Endothelial cell of umbilical vein (primary cell): ENCODE measurements around the gene C2CD4B. TPM values are rescaled to one million over a fixed set of nuclear protein-coding genes. Genes with fewer than 3 reads are reported as not detected.

Experiments
- BruUV-seq: library from RNA; stranded (reverse); fragments of 400-500 nt; replicated peaks from 2 replicates; lab custom pipeline; 2021; lab: Mats Ljungman, UMichigan
- CTCF ChIA-PET: fragments of 300-600, 350-600 bp; sonication (Branson Sonifier 250); formaldehyde crosslinking; loops from one replicate; lab custom pipeline; 2021; ENCODE audit warnings: antibody characterized with exemption, inconsistent platforms; lab: Charles Lee
- POLR2A ChIA-PET: fragments of 300-600, 350-600 bp; sonication (Branson Sonifier 250); formaldehyde crosslinking; loops from one replicate; lab custom pipeline; 2021; ENCODE audit warnings: antibody characterized with exemption, inconsistent platforms; lab: Charles Lee
- DNase-seq: peaks from one replicate; pipeline ENCODE4 v3.0.0-alpha.2; 2011; ENCODE audit warnings: low read depth, low spot score
- FAIRE-seq: peaks from 2 replicates; lab custom pipeline; 2011; peaks lifted over from hg19 to GRCh38; lab: Jason Lieb, UNC
- H2AFZ ChIP-seq: 2 replicates; pipeline ENCODE4 v1.6.0; 2012; ENCODE audit warnings: low read depth, low read length, control low read depth, inconsistent platforms
- H3K27ac ChIP-seq: 2 replicates; pipeline ENCODE4 v1.5.1; 2011; ENCODE audit warnings: low read depth, mild to moderate bottlenecking, control low read depth, low read length, moderate library complexity; ENCODE audit not compliant: insufficient read depth
- H3K27me3 ChIP-seq, 2 experiments: 2 replicates each; pipeline versions ENCODE4 v1.6.0 to v1.6.1; 2011; ENCODE audit warnings: low read length in 2 of 2, mixed read lengths in 1 of 2; ENCODE audit not compliant: control insufficient read depth in 2 of 2, insufficient read depth in 2 of 2
- H3K36me3 ChIP-seq, 2 experiments: 2 replicates in 1 of 2; 3 replicates in 1 of 2; pipeline ENCODE4 v1.5.1; 2011; ENCODE audit warnings: low read length in 2 of 2, mild to moderate bottlenecking in 1 of 2, moderate library complexity in 1 of 2; ENCODE audit not compliant: control insufficient read depth in 2 of 2, insufficient read depth in 2 of 2; ENCODE audit errors: extremely low read depth in 1 of 2
- H3K4me1 ChIP-seq: 3 replicates; pipeline ENCODE4 v1.5.1; 2011; ENCODE audit warnings: mild to moderate bottlenecking, low read length; ENCODE audit not compliant: control insufficient read depth, insufficient read depth; ENCODE audit errors: extremely low read depth
- H3K4me2 ChIP-seq: 2 replicates; pipeline ENCODE4 v1.6.1; 2011; ENCODE audit warnings: low read length, control low read depth, mixed read lengths; ENCODE audit not compliant: insufficient read depth
- H3K4me3 ChIP-seq, 3 experiments: fragments of 200-600 bp in 1 of 3; sonication (generic), shearing (Covaris generic) in 1 of 3; replicated peaks in 1 of 3; 2 replicates each; pipeline ENCODE4 v1.5.1; 2011 to 2016; ENCODE audit warnings: control low read depth in 3 of 3, low read length in 3 of 3, mild to moderate bottlenecking in 2 of 3, inconsistent platforms in 1 of 3, low read depth in 1 of 3, moderate library complexity in 1 of 3; ENCODE audit not compliant: insufficient read depth in 1 of 3
- H3K79me2 ChIP-seq: 2 replicates; pipeline ENCODE4 v1.6.0; 2012; ENCODE audit warnings: low read length, inconsistent platforms; ENCODE audit not compliant: control insufficient read depth, insufficient read depth
- H3K9ac ChIP-seq: replicated peaks from 2 replicates; pipeline ENCODE3; 2011; ENCODE audit warnings: low read length, control low read depth; ENCODE audit not compliant: insufficient read depth; ENCODE audit errors: extremely low read depth
- H3K9me1 ChIP-seq: replicated peaks from 3 replicates; pipeline ENCODE4 v1.6.0; 2011; ENCODE audit warnings: mild to moderate bottlenecking, low read length; ENCODE audit not compliant: control insufficient read depth, insufficient read depth; ENCODE audit errors: extremely low read depth
- H3K9me3 ChIP-seq: replicated peaks from 2 replicates; pipeline ENCODE4 v1.5.1; 2012; ENCODE audit warnings: low read length, inconsistent platforms; ENCODE audit not compliant: control insufficient read depth, insufficient read depth
- H4K20me1 ChIP-seq: replicated peaks from 2 replicates; pipeline ENCODE3; 2011; ENCODE audit warnings: mild to moderate bottlenecking, low read length; ENCODE audit not compliant: control insufficient read depth, insufficient read depth; ENCODE audit errors: extremely low read depth
- CTCF ChIP-seq, 2 donors: IDR thresholded peaks; 1 replicate in 1 of 2; 2 replicates in 1 of 2; pipeline ENCODE4 v1.5.1; 2011; ENCODE audit warnings: low read length in 2 of 2, mild to moderate bottlenecking in 2 of 2, moderate library complexity in 2 of 2, control low read depth in 1 of 2, inconsistent platforms in 1 of 2, low read depth in 1 of 2; ENCODE audit not compliant: insufficient read depth in 1 of 2; ENCODE audit errors: extremely low read depth in 1 of 2
- EZH2 ChIP-seq: IDR thresholded peaks from 2 replicates; pipeline ENCODE4 v1.6.1; 2012; ENCODE audit warnings: borderline replicate concordance, low read depth, mild to moderate bottlenecking, moderate library complexity, low read length, inconsistent platforms; ENCODE audit not compliant: severe bottlenecking
- FOS ChIP-seq: IDR thresholded peaks from 2 replicates; pipeline ENCODE4 v1.6.1; 2011; ENCODE audit warnings: mild to moderate bottlenecking, low read length, moderate library complexity, borderline replicate concordance; ENCODE audit not compliant: insufficient read depth
- GATA2 ChIP-seq: IDR thresholded peaks from 2 replicates; pipeline ENCODE4 v1.7.0; 2011; ENCODE audit warnings: low read depth, mild to moderate bottlenecking, moderate library complexity, mixed read lengths, low read length; ENCODE audit not compliant: insufficient read length, insufficient read depth
- JUN ChIP-seq: IDR thresholded peaks from 2 replicates; pipeline ENCODE4 v1.6.1; 2011; ENCODE audit warnings: borderline replicate concordance, low read depth; ENCODE audit not compliant: insufficient read length, insufficient read depth
- MAX ChIP-seq: IDR thresholded peaks from 2 replicates; pipeline ENCODE4 v1.6.1; 2011; ENCODE audit not compliant: insufficient read depth, insufficient read length
- MYC ChIP-seq: IDR thresholded peaks from one replicate; pipeline ENCODE4 v1.6.1; 2011; ENCODE audit warnings: mild to moderate bottlenecking, low read depth, low read length
- POLR2A ChIP-seq: IDR thresholded peaks from 2 replicates; pipeline ENCODE4 v1.6.1; 2012; ENCODE audit warnings: low read depth, mild to moderate bottlenecking, control low read depth, low read length
- POLR2AphosphoS5 ChIP-seq: IDR thresholded peaks from 2 replicates; pipeline ENCODE4 v1.6.1; 2012; ENCODE audit warnings: low read depth, mild to moderate bottlenecking, control low read depth, low read length, moderate library complexity; ENCODE audit not compliant: insufficient read depth
- dilution Hi-C: fragments of 300-500 bp; cut with MboI; formaldehyde crosslinking; loops from one replicate; pipeline ENCODE4 v1.15.0; 2019; ENCODE audit warnings: low sequenced_read_pairs; ENCODE audit not compliant: extremely low pct_ligation_motif_present
- intact Hi-C: fragments of 100-400 bp; cut with micrococcal nuclease; formaldehyde crosslinking; loops from one replicate; pipeline ENCODE4 v1.10.0; 2022
- polyA plus RNA-seq, 4 experiments: library from polyadenylated mRNA; depleted of rRNA in 3 of 4; stranded (reverse) in 3 of 4; unstranded in 1 of 4; fragments of >200 nt; gene quantifications; 2 replicates each; pipeline versions ENCODE4 v1.2.1 to v1.2.3, GENCODE V29; 2011 to 2012; ENCODE audit warnings: missing spikeins in 1 of 4
- total RNA-seq: library from RNA; stranded (reverse); gene quantifications from 2 replicates; pipeline ENCODE4 v1.2.3, GENCODE V29; 2021

The C2CD4B gene
- total and polyA plus RNA-seq, 2 donors (not counting 3 experiments of a cell fraction or from before 2014, with no cell fraction given) = 28.4 to 31.7 TPM

GRCh38 chr15:62119874-62120273 is 45.2 kb downstream of the C2CD4B start:
- FAIRE-seq = no peak
- Histone ChIP-seq H2AFZ (no peak overlapping the region), H3K9me1 (no peaks in the 10 kb centered on the region), H4K20me1 (no peaks in the 10 kb centered on the region), H3K9me3 (no peaks in the 10 kb centered on the region), H3K27ac (peak overlapping the region; percentile 92), H3K4me3 (no peak overlapping the region), H3K9ac (peak overlapping the region; percentile 81), H3K79me2 (no peaks in the 10 kb centered on the region), H3K4me2 (peak overlapping the region; percentile 53), H3K27me3 (no peaks in the 10 kb centered on the region), H3K36me3 (no peaks in the 10 kb centered on the region), H3K4me1 (peaks cover 46% of the 10 kb centered on the region)
- no peak for DNase-seq
- intact Hi-C loops (loop anchor here (1.0 kb wide), 2 partner anchors 10 to 52 kb away; no protein-coding TSS in a partner anchor), dilution Hi-C loops (no loop called here)
- CTCF ChIA-PET = interaction anchor here (1.4 to 1.7 kb wide), 2 partner anchors 134 to 187 kb away, joined by 5 to 17 read pairs; no protein-coding TSS in a partner anchor
- POLR2A ChIA-PET = interaction anchor here (1.7 kb wide), 1 partner anchor 45 kb away, joined by 8 read pairs; the partner anchor contains the start of gene C2CD4B
- TF ChIP-seq MYC (no peak), POLR2A (no peak), EZH2 (no peak), JUN (no peak), POLR2AphosphoS5 (no peak), GATA2 (no peak), FOS (no peak), CTCF (IDR thresholded peaks at IDR 0.05; ENCODE audit: extremely low read depth in 1 of 2, insufficient read depth in 1 of 2, low read depth in 1 of 2, low read length in 2 of 2) (no peak), MAX (no peak)
- no TSS peak for BruUV-seq
